Cerebellar cortex (tissue), 1 donor: Measurements from ENCODE around the gene AAK1.

Experiments used
- DNase-seq: peaks from one replicate; pipeline ENCODE4 v3.0.0-alpha.2; 2015; ENCODE audit warnings: low spot score

The AAK1 gene

DNA sequence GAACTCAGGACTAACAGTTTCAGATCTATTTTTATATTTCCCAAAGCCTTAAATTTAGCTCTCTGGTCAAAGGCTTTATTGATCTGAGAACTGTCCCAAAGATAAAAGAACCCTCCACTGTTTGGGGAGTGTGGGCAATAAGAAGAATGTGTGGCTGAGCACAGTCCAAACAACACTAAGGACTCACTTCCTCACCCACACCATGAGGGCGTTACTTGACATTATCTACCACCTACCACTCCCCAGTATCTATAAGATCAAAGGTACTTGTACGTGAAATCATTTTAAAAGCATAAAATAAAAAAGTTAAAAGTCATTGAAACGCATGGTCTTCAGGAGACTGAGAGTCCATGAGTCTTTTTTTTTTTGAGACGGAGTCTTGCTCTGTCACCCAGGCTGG lies 151.7 kb downstream of the AAK1 start:
- DNase-seq = no peak

GRCh38 chr2:69490486-69490885 lies 153.1 kb downstream of the AAK1 start:
- DNase-seq = no peak

DNA sequence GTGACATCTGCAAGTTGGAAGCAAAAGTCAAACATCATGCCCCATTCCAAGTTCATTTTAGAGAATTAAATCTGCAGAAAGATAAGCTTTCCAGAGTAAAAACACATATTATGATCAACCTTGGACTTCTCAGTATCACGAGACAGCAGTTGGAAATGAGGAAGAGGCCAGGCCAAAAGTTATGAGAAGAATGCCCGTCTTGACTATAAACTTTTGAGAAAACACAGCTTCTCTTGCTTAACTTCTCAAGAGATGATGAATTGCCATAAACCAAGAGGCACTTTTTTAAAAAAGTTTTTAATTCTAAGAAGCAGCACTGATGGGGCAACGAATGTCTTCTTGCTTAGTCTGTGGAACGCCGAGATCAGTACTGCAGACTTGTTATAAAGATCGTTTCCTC lies 153.7 kb downstream of the AAK1 start:
- DNase-seq = no peak

- no peak for DNase-seq
Measured at GRCh38 chr2:69483696-69484095, 159.8 kb downstream of the AAK1 start.

DNA sequence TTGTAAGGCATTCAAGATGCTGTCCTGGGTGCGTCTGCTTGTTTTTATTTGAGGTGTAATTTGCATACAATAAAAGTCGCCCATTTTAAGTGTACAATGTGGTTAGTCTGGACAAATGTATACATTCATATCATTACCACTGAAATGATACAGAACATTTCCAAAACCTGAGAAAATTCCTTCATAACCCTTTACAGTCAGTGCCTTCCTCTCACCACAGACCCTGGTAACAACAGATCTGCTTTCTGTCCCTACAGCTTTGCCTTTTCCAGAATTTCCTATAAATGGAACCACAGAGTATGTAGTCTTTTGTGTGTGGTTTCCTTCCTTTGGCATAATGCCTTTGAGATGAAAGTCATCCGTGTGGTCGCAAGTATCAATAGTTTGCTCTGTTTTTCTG lies 160.5 kb downstream of the AAK1 start:
- DNase-seq = no peak

- DNase-seq = no peak
Measured at GRCh38 chr2:69482471-69482870, 161.1 kb downstream of the AAK1 start.

GRCh38 chr2:69481421-69481820 lies 162.1 kb downstream of the AAK1 start:
- no peak for DNase-seq

GRCh38 chr2:69477627-69478026 lies 165.9 kb downstream of the AAK1 start:
- no peak for DNase-seq

- no peak for DNase-seq
Measured at GRCh38 chr2:69474688-69475087, 168.9 kb downstream of the AAK1 start.

GRCh38 chr2:69471793-69472192 lies 171.7 kb downstream of the AAK1 start:
- no peak for DNase-seq

DNA sequence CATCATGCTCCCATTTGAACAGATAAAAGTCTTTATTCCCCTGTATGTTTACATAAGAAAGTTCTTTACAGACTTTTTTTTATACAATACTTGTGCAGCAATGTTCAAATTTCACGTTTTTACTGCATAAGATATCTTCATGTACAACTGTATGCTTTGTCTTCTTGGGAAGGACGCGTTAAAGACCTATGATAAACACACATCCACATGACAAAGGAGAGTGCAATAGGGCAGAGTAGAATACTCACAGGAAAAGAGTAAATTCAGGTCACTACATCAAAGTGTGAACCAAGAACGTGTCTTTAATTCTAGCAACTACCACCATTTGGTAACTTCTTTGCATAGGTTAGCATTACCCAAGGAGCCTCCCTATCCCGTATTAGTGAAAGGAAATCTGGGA lies 172.6 kb downstream of the AAK1 start:
- DNase-seq = no peak

GRCh38 chr2:69469784-69470183 lies 173.8 kb downstream of the AAK1 start:
- DNase-seq = no peak

DNA sequence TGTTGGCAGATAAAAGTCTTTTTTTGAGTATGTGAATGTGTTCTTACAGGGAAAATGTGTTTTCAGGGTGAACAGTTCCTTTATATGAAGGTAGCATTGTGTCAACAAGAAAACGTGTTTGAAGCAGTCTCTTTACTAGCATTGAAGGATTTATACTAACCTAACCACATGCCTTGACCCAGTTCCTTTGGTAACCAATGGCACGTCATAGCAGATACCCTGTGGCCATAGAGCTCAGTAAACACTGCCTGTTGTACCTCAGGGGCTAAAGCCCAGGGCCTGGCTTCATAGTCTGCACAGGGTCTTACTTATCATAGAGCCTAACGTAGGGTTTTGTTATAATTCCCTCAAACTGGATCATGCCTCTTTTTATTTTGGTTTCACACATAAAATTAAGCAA lies 174.2 kb downstream of the AAK1 start:
- DNase-seq = no peak

DNA sequence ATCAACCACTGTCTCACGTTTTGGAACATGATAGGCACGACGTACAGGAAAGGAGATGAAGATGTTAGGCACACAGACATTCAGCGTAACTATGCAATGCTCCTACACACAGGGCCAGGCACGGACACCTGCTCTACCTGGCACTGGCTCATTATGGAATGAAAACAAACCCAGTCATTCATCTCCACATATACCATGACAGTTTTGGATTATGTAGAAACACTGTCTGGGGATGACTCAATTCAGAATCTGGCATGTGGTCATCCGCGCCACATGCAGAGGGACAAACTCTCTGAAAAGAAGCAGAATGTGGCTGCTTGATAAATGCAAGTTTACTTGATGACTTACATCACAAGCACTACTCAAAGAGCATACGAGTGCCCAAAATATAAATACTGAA lies 176.8 kb downstream of the AAK1 start:
- DNase-seq = no peak

DNA sequence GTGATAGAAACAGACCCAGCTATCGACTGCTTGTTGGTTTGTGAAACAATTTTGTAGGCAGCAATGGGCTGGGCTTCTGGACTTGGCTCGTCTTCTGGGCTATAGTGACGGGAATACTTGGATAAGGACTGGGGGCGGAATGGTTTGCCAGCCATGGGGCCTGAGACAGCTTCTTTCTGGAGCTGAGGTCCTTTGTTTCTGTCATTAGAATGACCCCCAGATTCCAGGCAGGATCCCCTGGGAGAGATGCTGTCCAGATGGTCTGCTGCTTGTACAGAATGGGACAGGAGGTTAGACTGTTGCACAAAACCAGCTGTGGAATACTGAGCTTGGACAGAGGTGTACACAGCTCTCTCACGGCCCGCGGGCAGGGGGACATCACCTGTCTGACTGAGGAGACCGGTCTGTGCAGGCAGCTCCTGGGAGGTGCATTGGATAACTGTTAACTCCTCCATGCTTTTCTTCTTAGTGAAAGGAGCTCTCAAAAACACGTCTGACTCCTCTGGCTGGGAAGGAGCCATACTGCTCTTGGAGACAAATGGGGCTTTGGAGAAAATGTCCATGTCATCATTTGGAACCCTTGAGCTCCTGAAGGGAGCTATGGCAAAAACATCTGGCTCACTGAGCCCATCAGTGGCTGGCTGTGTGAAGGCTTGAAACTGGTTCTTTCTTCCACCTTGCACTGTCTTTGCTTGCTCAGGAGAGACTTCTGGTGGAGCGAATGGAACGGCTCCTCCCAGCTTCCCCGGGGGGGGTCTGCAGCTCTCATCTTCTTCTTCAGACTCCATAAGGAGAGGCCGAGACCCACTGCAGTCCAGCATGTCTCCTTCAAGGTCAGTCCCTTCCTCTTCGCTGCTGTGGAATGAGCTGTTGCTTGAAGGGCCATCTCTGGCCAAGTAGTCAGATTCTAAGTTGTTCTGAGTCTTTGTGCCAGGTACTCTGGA lies 177.8 kb downstream of the AAK1 start:
- DNase-seq = no peak

GRCh38 chr2:69464575-69464974 lies 179.0 kb downstream of the AAK1 start:
- no peak for DNase-seq

DNA sequence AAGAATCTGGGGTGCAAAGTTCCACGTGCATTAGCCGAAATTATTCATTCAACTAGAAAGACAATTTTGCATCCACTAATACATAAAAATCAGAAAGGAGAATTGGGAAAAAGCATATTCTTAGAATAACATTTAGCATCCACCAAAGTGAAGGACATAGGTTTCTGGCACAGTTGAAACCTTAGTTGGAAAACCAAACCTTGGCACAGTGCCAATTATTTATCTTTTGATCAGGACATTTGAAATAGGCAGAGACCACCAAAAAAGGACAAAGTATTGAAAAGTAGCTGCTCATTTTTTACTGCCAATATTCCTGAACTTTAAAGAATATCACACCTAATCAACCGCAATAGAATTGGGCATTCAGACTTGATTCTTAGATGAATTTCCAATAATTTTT lies 180.8 kb downstream of the AAK1 start:
- DNase-seq = no peak

DNA sequence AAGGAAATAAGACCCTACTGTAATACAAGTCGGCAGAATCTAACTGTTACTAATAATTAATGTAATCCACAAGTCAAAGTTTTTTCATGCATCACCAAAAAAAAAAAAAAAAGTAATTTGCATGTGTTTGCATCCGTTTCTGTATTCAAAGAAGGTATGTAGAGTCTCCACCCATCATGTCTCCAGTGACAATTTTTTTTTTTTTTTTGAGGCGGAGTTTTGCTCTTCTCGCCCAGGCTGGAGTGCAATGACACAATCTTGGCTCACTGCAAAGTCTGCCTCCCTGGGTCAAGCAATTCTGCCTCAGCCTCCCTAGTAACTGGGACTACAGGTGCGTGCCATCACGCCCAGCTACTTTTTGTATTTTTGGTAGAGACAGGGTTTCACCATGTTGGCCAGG lies 182.1 kb downstream of the AAK1 start:
- DNase-seq = no peak

- no peak for DNase-seq
Measured at GRCh38 chr2:69459936-69460335, 183.6 kb downstream of the AAK1 start.

DNA sequence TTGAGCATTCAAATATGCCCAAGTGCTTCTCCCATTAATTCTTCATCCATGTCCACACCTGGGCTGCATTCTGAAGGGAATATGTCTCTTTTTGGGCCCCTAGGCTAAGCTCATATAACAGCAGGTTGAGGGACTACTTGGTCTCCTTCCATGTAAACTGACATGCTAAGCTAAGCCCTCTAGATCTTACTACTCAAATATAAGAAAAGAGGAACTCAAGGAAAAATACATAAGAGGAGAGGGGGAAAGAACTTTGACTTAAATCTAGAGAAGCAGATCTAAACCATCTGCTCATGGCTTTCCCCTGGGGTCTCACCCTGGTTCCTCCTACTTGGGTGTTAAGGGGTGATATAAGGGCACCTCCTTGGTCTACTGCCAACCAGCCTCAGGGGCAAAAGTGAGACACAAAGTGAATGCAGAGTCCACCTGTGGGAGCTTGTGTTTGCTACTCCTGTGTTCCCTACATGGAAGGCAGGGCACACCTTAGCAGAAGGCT lies 186.5 kb downstream of the AAK1 start:
- no peak for DNase-seq

DNA sequence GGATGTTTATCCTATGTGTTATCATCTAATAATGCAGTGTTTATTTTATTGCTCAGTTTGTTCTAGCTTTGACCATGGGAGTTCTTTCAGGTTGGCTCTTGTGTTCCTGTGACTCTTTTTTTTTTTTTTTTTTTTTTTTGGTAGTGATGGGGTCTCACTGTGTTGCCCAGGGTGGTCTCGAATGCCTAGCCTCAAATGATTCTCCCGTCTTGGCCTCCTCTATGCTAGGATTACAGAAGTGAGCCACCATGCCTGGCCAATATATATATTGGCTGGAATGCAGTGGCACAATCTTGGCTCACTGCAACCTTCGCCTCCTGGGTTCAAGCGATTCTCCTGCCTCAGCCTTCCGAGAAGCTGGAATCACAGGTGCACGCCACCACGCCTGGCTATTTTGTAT lies 187.4 kb downstream of the AAK1 start:
- no peak for DNase-seq

DNA sequence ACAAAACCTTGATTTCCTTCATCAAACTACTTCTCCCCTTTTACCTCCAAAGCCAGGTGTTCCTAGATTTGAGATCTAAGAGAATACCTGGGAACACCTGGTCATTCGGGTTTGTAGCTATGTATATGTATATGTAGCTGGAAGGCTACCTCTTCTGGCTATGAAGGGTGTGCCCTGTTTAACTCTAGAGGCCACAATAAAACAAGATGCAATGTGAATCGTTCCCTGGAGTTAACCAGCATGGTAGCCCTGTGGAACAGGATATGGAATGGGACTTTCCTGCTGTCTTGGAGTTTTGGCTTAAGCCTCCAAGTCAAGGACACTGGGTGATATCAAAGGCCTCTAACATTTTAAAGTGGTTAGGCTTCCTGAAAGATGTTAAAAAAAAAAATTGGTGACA lies 188.6 kb downstream of the AAK1 start:
- no peak for DNase-seq

DNA sequence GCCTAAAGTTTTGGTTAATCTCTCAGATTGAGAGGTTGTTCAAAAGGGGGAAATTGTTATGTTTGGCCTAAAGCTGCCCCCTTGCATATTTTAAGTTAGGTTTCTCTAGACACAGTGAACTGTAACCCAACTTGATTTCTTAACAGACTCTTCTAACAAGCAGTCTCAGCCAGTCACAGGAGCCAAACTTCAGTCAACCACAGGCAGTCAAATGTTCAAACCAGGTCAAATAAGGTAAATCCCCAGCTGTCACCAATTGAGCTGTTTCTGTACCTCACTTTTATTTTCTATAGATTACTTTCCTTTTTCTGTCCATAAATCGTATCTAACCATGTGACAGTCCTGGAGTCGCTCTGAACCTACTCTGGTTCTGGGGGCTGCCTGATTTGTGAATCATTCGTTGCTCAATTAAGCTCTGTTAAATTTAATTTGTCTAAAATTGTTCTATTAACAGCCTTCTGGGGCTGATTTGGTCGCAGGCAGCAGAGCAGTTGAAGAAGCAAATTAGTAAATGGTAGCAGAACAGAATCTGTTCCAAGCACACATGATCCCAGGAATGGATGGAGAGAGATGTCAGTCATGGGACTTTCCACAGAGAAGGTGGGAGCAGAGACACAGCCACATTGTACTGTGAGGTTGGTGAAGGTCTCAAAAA lies 189.9 kb downstream of the AAK1 start:
- no peak for DNase-seq
